ENCODE data around the gene TIE1.
"Not testable (repeated sequence)": the region's sequence is repeated elsewhere in the genome, so short reads cannot be mapped to it uniquely, and the experiment has no call there.

The TIE1 gene

GRCh38 chr1:43367904-43368645 is 67.3 kb downstream of the TIE1 start, which contains the start of gene ELOVL1:
ELOVL1 (minus strand) TSS chr1:43368011; CDS start chr1:43365609, 2,402 bp downstream.
- peak within 1 kb of the TSS; percentile 97 for H3K4me3 ChIP-seq (ENCODE audit: control insufficient read depth, low read depth, low read length)
- TF ChIP-seq CTCF (IDR thresholded peaks at IDR 0.05; ENCODE audit: control insufficient read depth, insufficient read depth, low read depth, low read length, missing control alignments) = peak; percentile 35
- peak; percentile 37 for DNase-seq (ENCODE audit: low read depth)

GRCh38 chr1:43368646-43369020 is 67.9 kb downstream of the TIE1 start:
- TF ChIP-seq CTCF (IDR thresholded peaks at IDR 0.05; ENCODE audit: control insufficient read depth, insufficient read depth, low read depth, low read length, missing control alignments) = no peak
- no peak for DNase-seq (ENCODE audit: low read depth)
- H3K4me3 ChIP-seq (ENCODE audit: control insufficient read depth, low read depth, low read length) = peak overlapping the region; percentile 97

- not testable (repeated sequence) for DNase-seq (ENCODE audit: low read depth); H3K4me3 ChIP-seq (ENCODE audit: control insufficient read depth, low read depth, low read length)
Measured at GRCh38 chr1:43369779-43370178, 69.0 kb downstream of the TIE1 start.

DNA sequence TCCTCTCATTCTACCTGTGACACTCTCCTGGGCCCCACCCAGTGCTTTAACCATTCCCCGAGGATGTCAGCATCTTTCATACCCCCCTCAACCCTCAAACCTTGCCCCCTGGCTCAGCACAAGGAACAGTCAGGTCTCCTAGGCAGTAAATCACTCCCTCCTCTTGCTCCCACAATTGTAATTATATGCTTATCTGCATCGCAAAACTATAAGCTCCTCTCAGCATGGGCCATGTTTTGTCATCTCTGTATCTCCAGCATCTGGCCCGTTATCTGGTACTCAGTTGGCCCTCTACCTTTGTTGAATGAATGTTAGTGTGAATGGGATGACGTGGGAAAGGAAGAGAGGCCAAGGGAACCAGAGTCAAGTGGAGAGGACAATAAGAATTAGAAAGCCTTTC is 69.8 kb downstream of the TIE1 start:
- H3K4me3 ChIP-seq (ENCODE audit: control insufficient read depth, low read depth, low read length) = no peak overlapping the region
- no peak for DNase-seq (ENCODE audit: low read depth)
- TF ChIP-seq CTCF (IDR thresholded peaks at IDR 0.05; ENCODE audit: control insufficient read depth, insufficient read depth, low read depth, low read length, missing control alignments) = no peak

DNA sequence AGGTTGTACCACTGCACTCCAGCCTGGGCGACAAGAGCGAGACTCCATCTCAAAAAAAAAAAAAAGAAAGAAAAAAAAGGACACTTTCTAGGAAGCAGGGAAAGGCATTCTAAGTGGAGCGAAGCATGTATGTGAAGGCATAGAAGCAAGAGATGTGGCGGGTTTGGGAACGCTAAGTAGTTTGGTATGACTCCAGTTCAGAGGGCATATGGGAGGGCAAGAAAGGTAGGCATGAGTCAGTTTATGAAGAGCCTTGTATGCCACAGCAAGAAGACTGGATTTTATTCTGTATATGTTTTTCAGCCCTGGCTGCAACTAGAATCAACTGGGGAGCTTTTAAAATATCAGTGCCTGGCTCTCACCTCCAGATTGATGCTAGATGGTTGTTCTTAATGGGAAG is 71.4 kb downstream of the TIE1 start:
- H3K4me3 ChIP-seq (ENCODE audit: control insufficient read depth, low read depth, low read length) = no peak overlapping the region
- TF ChIP-seq CTCF (IDR thresholded peaks at IDR 0.05; ENCODE audit: control insufficient read depth, insufficient read depth, low read depth, low read length, missing control alignments) = no peak
- DNase-seq (ENCODE audit: low read depth) = no peak
